Psoas muscle (tissue), 8 donors: ENCODE results near the gene TIGD3. TPM values are rescaled to one million over a fixed set of nuclear protein-coding genes. Genes with fewer than 3 reads are reported as not detected.
A peak's percentile ranks its signal among the peaks of the same experiment; 100 is the strongest.

Source experiments
- ATAC-seq, 4 donors: fragments of 200-7000 bp; cut with Tn5 transposase; one replicate each; pipeline ENCODE4 v1.9.1; 2020; ENCODE audit warnings: moderate library complexity in 3 of 4, mild to moderate bottlenecking in 2 of 4
- DNase-seq, 2 donors: peaks; one replicate each; pipeline ENCODE4 v3.0.0-alpha.2; 2020
- H3K27ac ChIP-seq: fragments of 200-600 bp; one replicate; pipeline ENCODE4 v1.8.0; 2022
- H3K27me3 ChIP-seq, 3 donors: fragments of 200-600 bp in 1 of 3; one replicate each; pipeline versions ENCODE4 v1.6.1 to v1.8.0; 2013 to 2022; ENCODE audit warnings: low read length in 2 of 3, mild to moderate bottlenecking in 2 of 3, moderate library complexity in 1 of 3; ENCODE audit not compliant: insufficient read depth in 3 of 3
- H3K36me3 ChIP-seq, 2 donors: fragments of 200-600 bp in 1 of 2; one replicate each; pipeline versions ENCODE4 v1.6.1 to v1.8.0; 2013 to 2022; ENCODE audit warnings: low read depth in 1 of 2, mild to moderate bottlenecking in 1 of 2, moderate library complexity in 1 of 2; ENCODE audit not compliant: insufficient read depth in 1 of 2
- H3K4me1 ChIP-seq: fragments of 200-600 bp; one replicate; pipeline ENCODE4 v1.8.0; 2022
- H3K4me3 ChIP-seq: fragments of 200-600 bp; one replicate; pipeline ENCODE4 v1.8.0; 2022; ENCODE audit warnings: mild to moderate bottlenecking
- H3K9me3 ChIP-seq: fragments of 200-600 bp; one replicate; pipeline ENCODE4 v1.8.0; 2022
- CTCF ChIP-seq: fragments of 200-600 bp; IDR thresholded peaks from one replicate; pipeline ENCODE4 v1.8.0; 2022; ENCODE audit warnings: antibody characterized with exemption
- WGBS, 3 donors: extraction: QIAGEN DNeasy Blood & Tissue Kit; methylation state at CpG; one replicate each; pipeline versions ENCODE4 v1.1.6 to v1.1.7; 2013; 5-methylcytosine and 5-hydroxymethylcytosine counted together
- intact Hi-C, 2 donors: fragments of 100-400 bp; cut with DNase I; formaldehyde crosslinking; loops; one replicate each; pipeline versions ENCODE4 v1.11.0 to v1.14.2; 2022
- polyA plus RNA-seq, 3 donors: library from polyadenylated mRNA; stranded (reverse); fragments of 200-250 nt; gene quantifications; one replicate each; pipeline ENCODE4 v1.2.3, GENCODE V29; 2013
- total RNA-seq, 4 donors: library from RNA; stranded (reverse); fragmentation: NEBNext Ultra II Directional in 2 of 4; extraction: Animal tissue kit (Norgen Biotek cat#: 25700) in 2 of 4; gene quantifications; one replicate each; pipeline versions ENCODE4 v1.2.1 to v1.2.4, GENCODE V29; 2021 to 2023
- donor health status: healthy with polysubstance abuse.
- donor health status: DM: no; HTN: no; CAD: no; lungs with moderate emphysema.
- donor health status: Bipolar disorder and iron deficiency.
- donor health status: healthy.
- donor health status: DM: yes; HTN: yes; CAD: no.
- donor health status: DM: no; HTN: no; CAD: no.
- donor health status: DM: no; HTN: no; CAD: no.
- donor health status: DM: yes; HTN: yes; CAD: no.

TIGD3 gene
- total and polyA plus RNA-seq, 7 donors = 0.05 to 0.25 (median 0.09) TPM; not detected in 3

- 45 to 54% (median 47%) methylated on average over 12 to 13 of the region's 13 CpGs for WGBS, 3 donors
- peak overlapping the region; percentile 80 for H3K27ac ChIP-seq
- peaks cover 0 to 20% of the 10 kb centered on the region in 2 donors for H3K36me3 ChIP-seq
- no peaks in the 10 kb centered on the region for H3K9me3 ChIP-seq
- DNase-seq (peak; percentile 82 to 91), ATAC-seq (peak in 2 of 4 donors; percentile 2 to 18)
- H3K4me1 ChIP-seq = peaks cover 20% of the 10 kb centered on the region
- no peaks in the 10 kb centered on the region for H3K27me3 ChIP-seq
- intact Hi-C loops = no loop called here
- no peak for TF ChIP-seq CTCF
- H3K4me3 ChIP-seq = peak overlapping the region; percentile 78
Observed at GRCh38 chr11:65317025-65317786, 37.3 kb upstream of the TIGD3 start.

- Histone ChIP-seq H3K36me3 (peaks cover 0 to 20% of the 10 kb centered on the region in 2 donors), H3K4me1 (peaks cover 17% of the 10 kb centered on the region), H3K9me3 (no peaks in the 10 kb centered on the region), H3K27ac (no peak overlapping the region), H3K4me3 (no peak overlapping the region), H3K27me3 (no peaks in the 10 kb centered on the region)
- DNase-seq = no peak
- no peak for ATAC-seq
- intact Hi-C loops = no loop called here
- TF ChIP-seq CTCF = no peak
- 65 to 78% (median 72%) methylated on average over 22 of the region's 22 CpGs for WGBS, 3 donors
Observed at GRCh38 chr11:65320386-65321075, 34.0 kb upstream of the TIGD3 start.

GRCh38 chr11:65321076-65321475, 33.5 kb upstream of the TIGD3 start:
- no peak for ATAC-seq
- H3K4me1 ChIP-seq = peaks cover 17% of the 10 kb centered on the region
- DNase-seq = no peak
- peaks cover 0 to 20% of the 10 kb centered on the region in 2 donors for H3K36me3 ChIP-seq
- no peaks in the 10 kb centered on the region for H3K27me3 ChIP-seq
- H3K27ac ChIP-seq = no peak overlapping the region
- H3K4me3 ChIP-seq = no peak overlapping the region
- intact Hi-C loops = no loop called here
- H3K9me3 ChIP-seq = no peaks in the 10 kb centered on the region
- WGBS, 3 donors = 74 to 89% (median 77%) methylated on average over 13 to 15 of the region's 15 CpGs
- no peak for TF ChIP-seq CTCF

GRCh38 chr11:65321828-65322485, 32.6 kb upstream of the TIGD3 start:
- ATAC-seq (no peak), DNase-seq (no peak)
- Histone ChIP-seq H3K27me3 (no peaks in the 10 kb centered on the region), H3K4me1 (peaks cover 17% of the 10 kb centered on the region), H3K9me3 (no peaks in the 10 kb centered on the region), H3K4me3 (no peak overlapping the region), H3K36me3 (peaks cover 0 to 20% of the 10 kb centered on the region in 2 donors), H3K27ac (no peak overlapping the region)
- TF ChIP-seq CTCF = no peak
- intact Hi-C loops = no loop called here
- 27 to 46% (median 28%) methylated on average over 13 of the region's 13 CpGs for WGBS, 3 donors
